Inflammatory macrophage treated with lipopolysaccharide for 1 hour (primary cell): ENCODE data around the gene RILPL2.
"Not testable (repeated sequence)": the region's sequence is repeated elsewhere in the genome, so short reads cannot be mapped to it uniquely, and the experiment has no call there.

Experiments
- DNase-seq, 2 donors: peaks; one replicate each; pipeline ENCODE4 v3.0.0-alpha.2; 2020 to 2022

Gene RILPL2

DNA sequence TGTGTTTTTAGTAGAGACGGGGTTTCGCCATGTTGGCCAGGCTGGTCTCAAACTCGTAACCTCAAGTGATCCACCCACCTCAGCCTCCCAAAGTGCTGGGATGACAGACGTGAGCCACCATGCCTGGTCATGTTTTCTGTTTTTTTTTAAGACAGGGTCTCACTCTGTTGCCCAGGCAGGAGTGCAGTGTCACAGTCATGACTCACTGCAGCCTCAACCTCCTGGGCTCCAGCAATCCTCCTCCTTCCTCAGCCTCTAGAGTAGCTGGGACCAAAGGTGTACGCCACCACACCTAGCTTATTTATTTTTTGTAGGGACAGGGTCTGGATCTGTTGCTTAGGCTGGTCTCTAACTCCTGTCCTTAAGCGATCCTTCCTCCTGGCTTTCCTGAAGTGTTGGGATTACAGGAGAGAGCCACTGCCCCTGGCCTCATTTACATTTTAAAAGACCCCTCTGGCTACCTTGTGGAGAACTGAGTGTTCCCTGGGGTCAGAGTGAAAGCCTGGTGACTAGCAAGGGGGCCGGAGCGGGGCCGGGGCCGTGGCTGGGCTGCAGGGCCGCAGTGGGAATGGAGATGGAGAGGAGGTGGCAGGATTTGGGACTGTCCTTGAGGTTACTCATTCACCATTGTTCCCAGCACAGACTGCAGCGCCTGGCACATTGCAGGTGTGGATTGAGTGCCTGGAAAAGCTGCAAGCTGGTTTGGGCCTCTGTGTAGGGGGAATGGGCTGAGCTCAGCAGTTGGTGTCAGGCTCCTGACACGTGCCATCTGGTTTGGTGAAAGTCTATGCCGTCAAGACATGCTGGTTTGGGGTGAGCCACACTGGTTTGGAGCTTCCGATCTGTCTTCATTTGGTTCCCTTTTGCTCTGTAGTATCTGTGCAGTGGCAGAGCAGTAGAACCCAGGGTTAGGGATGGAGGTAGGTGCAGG is 34.5 kb downstream of the RILPL2 start:
- no peak for DNase-seq

DNA sequence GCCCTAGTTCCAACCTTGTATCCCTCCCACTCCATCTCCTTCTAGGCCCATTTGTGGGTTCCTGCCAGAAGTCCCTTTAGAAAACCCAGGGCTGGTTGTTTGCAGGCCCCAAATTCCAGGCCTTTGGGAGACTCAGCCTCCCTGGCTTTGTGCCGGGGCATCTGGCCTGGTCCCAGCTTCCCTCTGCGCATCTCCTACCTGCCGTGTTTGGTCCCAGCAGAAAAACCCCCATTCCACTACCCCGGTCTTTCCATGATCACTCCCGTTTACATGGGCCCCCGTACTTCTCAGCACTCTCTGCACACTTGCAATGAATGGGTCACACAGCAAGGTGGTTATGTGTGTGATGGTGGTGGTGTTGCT is 37.2 kb downstream of the RILPL2 start:
- no peak for DNase-seq

DNA sequence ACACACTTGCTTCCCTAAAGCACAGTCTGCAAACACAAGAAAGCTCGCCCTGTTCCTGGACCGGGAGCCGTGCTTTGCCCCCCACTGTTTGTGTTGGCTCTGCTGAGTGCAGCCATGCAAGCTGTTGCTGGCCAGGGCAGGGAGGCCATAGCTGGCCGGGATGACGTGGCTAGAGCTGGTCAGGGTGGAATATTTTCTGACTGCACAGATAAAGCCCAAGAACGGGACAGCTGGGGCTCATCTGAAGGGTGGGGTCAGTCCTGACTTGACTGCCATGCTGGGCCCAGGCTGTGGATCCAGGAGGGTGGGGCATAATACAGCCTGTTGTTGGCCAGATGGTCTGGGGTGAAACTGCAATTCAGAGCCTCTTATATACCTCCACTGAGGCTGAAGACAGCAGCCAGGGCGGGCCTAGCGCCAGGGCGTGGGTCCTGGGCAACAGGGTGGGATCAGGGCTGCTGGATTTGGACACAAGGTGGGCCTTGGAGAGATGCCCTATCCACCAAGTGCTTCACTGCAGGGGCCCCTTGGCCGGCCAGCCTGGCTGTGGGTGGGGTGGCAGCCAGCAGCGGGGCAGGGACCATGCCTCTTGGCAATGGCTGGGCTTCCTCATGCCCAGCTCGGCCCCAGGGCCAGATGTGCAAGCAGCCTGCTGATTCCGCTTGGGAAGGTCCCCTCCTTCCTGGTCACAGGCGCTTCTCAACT is 37.8 kb downstream of the RILPL2 start:
- DNase-seq: no peak

DNA sequence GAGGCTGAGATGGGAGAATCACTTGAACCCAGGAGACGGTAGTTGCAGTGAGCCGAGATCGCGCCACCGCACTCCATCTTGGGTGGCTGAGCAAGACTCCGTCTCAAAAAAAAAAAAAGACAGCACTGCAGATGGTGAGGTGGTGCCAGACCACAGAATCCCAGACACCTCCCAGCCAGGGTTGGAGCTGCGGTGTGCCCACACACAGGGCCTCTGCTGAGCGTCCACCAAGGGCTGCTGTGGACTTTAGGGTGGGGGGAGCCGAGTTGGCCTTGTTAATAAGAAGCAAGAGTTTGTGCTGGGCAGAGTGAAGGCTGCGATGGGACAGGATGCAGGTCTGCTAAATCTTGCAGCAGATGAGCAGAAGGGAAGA is 38.3 kb downstream of the RILPL2 start:
- DNase-seq: no peak

DNA sequence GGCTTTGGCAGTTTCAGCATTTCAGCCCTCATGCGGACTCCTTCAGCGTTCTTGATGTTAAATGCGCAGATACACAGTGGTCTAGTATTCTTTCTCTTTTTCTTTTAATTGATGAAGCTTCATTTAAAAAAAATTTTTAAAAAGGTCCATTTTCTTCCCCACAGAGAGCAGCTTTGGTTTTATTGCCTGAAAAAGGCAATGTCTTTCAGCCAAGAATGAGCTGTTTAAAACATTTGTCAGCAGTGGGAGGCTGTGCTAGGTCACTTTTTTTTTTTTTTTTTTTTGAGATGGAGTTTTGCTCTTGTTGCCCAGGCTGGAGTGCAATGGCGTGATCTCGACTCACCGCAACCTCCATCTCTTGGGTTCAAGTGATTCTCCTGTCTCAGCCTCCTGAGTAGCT is 39.1 kb downstream of the RILPL2 start:
- DNase-seq: no peak

DNA sequence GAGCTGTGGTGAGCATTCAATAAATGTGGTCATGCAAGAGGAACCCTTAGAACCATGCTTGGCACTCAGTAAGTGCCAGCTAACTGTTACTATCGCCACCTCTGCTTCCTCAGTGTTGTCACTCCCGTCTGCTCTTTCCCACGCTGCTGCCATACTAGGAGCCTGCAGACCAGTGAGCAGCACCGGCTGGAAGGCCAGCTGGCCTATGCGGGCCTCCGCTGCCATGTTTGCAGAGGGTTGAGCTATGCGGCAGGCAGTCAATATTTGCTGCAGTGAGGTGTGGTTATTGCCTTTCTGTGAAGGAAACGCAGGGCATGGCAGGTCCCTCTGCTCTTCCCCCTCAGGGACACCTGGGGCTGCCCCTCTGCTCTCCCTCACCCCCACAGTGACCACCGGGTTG is 39.5 kb downstream of the RILPL2 start:
- no peak for DNase-seq

DNA sequence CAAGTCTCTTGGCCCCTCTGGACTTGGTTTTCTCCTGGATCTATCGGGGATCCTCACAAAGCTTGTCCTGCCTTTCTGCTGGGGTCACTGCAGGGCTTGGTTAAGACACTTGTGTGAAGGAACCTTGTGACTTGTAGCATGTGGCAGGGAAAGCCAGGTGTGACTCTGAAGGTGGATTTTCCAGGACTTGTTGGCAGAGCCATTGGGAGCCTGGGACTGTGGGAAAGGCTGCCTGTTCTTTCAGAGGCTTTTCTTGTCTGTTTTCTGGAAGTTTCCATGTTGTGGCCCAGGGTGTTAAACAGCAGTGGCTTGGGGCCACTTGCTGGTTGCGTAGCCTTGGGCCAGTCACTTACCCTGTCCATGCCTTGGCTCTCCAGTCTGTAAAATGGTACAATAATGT is 39.9 kb downstream of the RILPL2 start:
- no peak for DNase-seq

DNA sequence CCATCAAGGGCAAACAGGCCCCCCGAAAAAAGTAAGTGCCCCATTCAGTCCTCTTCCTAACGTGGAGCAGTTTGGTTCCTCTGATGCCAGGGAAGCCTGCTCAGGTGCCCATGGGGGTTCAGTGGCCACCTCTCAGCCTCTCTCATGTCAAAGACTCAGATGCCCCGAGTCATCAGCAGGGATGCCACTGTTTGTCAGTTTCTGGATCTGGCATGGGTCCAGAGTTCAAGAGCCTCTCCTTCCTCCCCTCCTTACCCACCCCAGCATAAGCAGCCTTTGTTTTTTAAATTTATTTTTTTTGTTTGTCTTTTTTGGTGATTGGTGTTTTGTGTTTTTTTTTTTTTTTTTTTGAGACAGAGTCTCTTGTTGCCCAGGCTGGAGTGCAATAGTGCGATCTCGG is 41.2 kb downstream of the RILPL2 start:
- no peak for DNase-seq

DNA sequence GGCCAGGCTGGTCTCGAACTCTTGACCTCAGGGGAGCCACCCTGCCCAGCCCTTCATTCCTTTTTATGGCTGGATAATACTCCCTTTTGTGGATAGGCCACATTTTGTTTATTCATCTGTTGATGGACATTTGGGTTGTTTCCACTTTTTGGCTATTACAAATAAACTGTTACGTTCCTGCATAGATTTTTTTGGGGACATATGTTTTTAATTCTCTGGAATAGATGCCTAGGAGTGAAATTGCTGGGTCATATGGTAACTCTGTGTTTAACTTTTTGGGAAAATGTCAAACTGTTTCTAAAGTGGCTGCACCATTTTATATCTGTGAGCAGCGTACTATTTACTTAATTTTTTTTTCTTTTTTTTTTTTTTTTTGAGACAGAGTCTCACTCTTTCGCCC is 42.7 kb downstream of the RILPL2 start:
- no peak for DNase-seq

DNA sequence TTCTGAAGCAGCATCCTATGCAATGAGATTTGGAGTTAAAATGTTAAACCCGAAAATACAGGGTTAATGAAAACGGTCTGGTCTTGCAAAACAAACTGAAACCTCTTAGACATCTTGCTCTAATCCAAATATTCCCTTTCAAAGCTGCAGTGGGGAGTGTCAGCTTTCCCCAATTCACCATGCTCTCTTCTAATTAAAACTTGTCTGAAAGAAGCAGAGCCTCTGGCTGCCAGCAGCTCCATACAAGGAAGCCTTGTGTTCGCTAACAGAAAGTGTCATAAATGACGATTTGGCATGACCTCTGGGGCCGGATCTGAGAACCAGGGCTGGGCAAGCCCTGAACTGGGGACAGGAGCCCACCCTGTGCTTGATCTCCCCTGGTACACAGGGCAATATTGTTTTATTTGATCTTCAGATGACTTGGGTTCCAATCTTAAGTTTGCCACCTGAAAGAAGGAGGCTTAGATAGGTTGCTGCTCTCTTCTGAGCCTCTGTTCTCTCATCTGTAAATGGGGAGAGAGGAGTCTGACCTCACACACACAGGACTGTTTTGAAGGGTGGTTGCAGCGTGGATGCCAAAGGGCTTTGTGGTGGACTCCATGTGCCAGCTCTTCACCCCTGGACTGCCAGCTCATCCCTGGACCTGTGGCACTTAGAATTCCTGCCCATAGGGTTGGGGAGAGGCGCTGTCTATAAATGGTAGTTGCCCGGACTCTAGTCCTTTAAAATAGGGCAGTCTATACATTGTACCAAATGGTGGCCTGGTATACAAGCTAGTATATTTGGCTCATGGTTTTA is 44.7 kb downstream of the RILPL2 start:
- no peak for DNase-seq

DNA sequence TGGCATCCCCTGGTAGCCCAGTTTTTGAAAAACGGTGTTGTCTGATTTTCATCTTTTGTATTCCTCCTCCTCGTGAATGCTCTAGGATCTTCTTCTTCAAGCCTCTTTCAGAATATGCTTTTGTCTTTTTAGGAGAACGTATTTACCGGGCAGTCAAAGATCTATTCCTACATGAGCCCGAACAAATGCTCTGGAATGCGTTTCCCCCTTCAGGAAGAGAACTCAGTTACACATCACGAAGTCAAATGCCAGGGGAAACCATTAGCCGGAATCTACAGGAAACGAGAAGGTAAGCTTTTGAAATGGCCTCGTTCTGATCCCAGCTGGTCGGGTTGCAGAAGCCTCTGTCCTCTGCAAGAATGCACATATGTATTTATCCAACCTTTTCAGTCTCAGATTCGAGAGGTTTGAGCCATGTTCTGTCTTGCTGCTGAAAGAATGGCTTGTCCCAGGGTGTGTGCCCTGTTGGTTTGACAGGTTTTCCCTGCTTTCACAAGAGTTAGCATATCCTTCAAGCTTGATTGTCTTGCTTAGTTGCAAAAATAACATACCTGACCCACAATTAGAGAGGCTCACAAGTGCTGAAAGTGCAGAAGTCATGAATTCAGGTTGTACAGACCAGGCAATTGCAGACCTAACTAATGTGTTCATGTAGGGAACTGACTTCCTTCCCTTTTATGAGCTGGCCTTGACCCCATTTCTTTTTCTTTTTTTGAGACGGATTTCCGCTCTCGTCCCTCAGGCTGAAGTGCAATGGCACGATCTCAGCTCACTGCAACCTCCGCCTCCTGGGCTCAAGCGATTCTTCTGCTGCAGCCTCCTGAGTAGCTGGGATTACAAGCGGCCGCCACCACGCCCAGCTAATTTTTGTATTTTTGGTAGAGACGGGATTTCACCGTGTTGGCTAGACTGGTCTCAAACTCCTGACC is 45.7 kb downstream of the RILPL2 start:
- peak; percentile 42 to 48 for DNase-seq

DNA sequence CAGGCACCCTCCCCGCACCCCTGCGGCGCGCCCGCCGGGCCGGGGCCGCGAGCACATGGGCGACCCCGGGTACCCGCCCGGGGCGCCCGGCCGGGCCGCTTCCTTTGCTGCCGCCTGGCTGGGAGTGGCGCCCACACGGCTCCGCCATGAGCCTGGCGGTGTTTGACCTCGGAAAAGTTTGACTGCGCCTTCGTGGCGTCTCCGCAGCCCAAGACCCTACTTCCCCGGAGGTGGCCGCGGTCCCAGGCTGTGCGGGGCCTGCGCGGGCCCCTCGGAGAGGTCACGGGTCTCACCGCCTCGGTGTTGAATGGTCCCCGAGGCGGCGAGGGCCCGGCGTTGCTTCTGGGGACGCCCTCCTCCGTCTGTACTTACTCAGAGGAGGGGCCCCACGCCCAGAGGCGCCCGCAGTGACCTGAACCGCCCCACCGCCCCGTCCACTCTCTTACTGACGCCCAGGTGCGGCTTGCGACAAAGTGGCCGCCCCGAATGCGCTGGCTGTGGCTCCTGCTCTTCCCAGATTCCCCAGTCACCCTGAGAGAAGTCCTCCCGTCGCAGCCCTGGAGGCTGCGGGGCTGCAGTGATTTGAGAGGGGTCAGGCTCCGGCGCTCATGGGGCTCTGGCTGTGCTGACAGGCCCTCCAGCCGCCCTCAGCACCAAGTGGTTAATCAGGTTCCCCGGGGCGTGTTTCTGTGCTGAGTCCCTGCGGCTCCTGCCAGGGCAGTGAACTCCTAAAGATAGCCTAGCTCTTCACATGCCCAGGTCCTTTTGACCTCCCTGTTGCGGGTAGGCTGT is 46.7 kb downstream of the RILPL2 start:
- peak in 1 of 2 donors; percentile 16 for DNase-seq

DNA sequence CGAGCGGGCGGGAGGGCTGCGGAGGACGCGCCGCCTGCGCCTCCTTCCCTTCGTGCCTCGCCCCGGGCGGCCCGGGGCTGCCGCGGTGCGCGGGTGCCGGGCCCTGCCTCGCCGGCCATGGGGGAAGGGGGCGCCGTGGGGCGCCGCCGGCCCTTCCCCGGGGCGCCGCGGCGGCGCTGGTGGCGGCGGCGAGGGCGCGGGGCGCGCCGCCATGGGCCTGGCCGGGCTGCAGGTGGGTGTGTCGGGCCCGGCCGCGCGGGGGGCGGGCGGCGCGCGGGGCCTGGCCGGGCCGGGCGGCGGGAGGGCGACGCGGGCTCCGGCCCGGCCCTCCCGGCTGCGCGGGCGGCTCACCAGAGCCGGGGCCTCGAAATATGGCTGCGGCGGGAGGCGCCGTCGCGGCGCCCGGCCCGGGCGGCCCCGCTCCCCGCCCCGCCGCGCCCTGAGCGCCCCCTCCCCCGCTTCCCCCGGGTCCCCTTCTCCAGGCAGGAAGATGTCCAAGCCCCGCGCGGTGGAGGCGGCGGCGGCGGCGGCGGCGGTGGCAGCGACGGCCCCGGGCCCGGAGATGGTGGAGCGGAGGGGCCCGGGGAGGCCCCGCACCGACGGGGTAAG is 47.4 kb downstream of the RILPL2 start:
- no peak for DNase-seq

DNA sequence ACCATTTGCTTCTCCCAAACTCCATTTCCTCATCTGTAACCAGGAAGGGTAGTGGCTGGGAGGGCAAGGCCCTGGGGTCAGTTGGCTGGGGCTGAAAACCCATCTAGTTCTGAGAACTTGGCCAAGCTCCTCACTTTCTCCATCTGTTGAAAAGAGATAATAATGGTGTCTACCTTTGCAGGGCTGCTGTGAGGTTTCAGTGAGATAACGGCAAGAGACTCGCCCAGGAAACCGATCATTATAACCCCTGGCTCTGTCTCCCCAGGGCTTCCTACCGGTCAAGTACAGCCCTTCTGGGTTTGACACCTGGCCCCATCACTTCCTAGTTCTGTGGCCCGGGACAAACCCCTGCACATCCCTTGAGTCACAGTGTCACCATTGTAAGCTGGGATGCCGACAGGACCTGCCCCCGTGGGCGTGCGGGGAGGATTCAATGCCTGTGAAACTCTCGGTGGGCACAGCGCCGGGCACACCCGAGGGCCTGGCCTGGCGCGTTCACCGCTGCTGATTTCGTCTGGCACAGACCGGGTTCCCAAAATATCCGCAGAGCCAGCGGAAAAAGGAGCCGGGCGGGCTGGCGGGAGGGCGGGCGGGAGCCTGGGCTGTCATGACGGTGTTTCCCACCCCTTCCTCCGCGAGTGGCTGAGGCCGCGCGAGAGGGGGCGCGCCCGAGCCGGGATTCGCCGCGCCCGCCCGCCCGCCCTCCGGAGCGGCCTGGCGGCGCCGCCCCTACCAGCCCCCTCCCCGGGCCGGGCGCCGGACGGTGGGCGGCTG is 48.1 kb downstream of the RILPL2 start:
- DNase-seq: peak; percentile 72 to 81

DNA sequence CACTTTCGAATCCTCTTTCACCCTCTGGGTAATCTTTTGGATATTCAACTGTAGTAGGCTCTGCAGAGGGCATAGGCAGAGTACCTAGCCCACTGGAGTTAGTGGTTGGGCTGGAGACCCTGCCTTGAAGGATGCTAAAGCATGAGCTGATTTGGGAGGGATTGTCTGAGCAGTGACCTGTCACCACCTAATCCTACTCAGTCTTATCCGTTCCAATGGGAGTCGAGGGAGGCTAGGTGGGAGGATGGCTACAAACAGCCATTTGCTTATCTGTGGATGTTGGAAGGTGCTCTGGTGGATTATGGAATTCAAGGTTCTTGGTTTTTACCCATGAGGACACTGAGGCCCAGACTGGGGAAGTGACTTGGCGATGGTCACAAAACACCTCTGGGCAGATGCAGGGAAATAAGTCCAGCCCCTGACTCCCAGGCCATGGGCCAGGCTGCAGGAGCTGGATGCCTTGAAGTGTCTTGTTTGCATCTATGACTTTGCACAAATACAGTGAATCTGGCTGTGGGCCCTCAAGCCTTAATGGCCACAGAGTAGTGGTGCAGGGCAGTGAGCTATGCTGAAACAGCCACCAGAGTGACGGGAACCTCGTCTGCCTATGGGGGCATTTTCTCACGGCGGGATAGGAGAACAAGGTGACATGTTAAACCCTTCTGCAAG is 48.8 kb downstream of the RILPL2 start:
- peak in 1 of 2 donors; percentile 8 for DNase-seq

DNA sequence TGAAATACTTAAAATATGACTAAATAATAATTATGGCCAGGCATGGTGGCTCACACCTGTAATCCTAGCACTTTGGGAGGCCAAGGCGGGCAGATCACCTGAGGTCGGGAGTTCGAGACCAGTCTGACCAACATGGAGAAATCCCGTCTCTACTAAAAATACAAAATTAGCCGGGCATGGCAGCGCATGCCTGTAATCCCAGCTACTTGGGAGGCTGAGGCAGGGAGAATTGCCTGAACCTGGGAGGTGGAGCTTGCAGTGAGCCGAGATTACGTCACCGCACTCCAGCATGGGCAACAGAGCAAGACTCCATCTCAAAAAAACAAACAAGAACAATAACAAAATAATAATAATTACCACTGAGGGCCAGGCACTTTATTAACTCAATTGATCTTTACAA is 50.9 kb downstream of the RILPL2 start:
- DNase-seq: not testable (repeated sequence)

DNA sequence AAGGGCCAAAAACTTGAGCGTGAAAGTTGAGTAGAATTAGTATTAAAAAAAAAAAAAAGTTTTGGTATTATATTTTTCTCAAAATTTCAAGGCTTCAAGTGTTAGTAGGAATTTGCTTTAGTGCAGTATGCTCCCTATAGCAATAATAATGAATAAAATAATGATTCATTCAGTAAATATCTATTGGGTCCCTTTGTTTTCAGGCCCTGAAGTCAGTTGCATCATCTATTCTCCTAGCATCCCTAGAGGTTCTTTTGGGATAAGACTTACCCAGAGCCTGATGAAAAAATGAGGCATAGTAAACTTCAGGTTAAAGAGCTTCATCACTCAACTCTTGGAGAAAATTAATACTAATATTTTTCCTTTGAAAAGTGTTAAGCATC is 51.5 kb downstream of the RILPL2 start:
- no peak for DNase-seq

DNA sequence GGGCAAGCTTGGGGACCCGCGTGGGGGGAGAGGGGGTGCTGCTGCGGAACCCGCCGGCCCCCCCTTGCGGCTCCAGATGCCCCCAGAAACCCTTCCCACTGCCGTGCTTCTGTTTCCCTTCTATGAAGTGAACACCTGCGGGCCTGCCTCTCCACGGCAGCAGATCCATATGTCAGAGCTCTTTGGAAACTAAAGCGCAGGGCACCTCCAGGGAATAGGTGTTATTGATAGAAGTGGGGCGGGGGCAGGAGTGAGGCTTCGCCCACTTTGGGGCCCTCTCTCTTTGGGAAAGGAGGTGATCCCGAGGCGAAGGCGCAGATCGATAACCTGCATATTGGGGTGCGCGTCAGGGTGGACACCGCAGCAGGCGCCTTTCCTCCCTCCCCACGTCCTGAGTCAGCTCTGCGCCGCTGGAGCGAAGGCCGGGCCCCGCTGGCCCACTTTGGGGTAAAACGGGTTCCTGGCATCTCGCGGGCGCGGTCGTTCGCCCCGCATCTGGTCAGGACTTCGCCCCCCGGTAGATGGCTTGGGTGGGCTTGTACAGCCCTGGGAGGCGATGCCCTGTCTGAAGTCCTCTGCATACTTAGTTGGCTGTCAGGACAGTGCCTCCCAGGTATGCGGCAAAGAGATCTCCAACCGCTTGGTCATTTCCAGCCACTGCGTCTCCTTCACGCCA is 52.0 kb downstream of the RILPL2 start:
- peak in 1 of 2 donors; percentile 12 for DNase-seq

DNA sequence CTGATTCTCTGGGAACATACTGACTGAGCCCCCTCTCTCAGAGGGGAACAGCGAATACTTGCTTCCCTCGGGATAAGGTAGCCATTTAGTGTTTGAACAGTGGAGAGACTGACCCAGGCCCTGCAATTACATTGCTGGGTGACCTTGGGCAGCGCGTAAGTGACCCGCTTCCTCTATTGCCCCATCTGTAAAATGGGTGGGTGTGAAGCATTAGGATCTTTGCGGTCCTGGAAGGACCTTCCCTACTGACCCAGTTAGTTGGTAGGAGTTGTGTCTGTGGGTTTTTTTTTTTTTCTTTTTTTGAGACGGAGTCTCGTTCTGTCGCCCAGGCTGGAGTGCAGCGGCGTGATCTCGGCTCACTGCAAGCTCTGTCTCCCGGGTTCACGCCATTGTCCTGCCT is 53.8 kb downstream of the RILPL2 start:
- no peak for DNase-seq
